Testis (tissue), 3 donors: Measurements from ENCODE around the gene PUS7L. TPM values are rescaled to one million over a fixed set of nuclear protein-coding genes. Genes with fewer than 3 reads are reported as not detected.
"Not testable (repeated sequence)": the region's sequence is repeated elsewhere in the genome, so short reads cannot be mapped to it uniquely, and the experiment has no call there.

Experiments
- DNase-seq: peaks from one replicate; pipeline ENCODE4 v3.0.0-alpha.2; 2019
- H3K27ac ChIP-seq, 2 donors: fragments of 200-600 bp; sonication (generic); one replicate each; pipeline ENCODE4 v1.5.1; 2019
- H3K27me3 ChIP-seq: fragments of 200-600 bp; sonication (generic); one replicate; pipeline ENCODE4 v1.5.1; 2019
- H3K36me3 ChIP-seq: fragments of 200-600 bp; sonication (generic); one replicate; pipeline ENCODE4 v1.5.1; 2017; ENCODE audit warnings: low read depth; ENCODE audit errors: missing control alignments
- H3K4me1 ChIP-seq: fragments of 200-600 bp; sonication (generic); one replicate; pipeline ENCODE4 v1.5.1; 2019
- H3K4me3 ChIP-seq, 2 donors: fragments of 200-600 bp; sonication (generic); one replicate each; pipeline ENCODE4 v1.5.1; 2017 to 2019
- H3K9me3 ChIP-seq: fragments of 200-600 bp; sonication (generic); one replicate; pipeline ENCODE4 v1.5.1; 2017
- CTCF ChIP-seq, 3 experiments: fragments of 450-650 bp in 2 of 3; fragments of 200-600 bp in 1 of 3; sonication (generic) in 1 of 3; IDR thresholded peaks; one replicate each; pipeline ENCODE4 v1.5.1; 2016 to 2019; ENCODE audit warnings: antibody characterized with exemption in 3 of 3, mild to moderate bottlenecking in 2 of 3, moderate library complexity in 1 of 3
- POLR2A ChIP-seq: fragments of 450-650 bp; IDR thresholded peaks from one replicate; pipeline ENCODE4 v1.6.1; 2017; ENCODE audit warnings: antibody characterized with exemption, mild to moderate bottlenecking, moderate library complexity
- WGBS, 2 donors: methylation state at CpG; one replicate each; pipeline ENCODE4 v1.1.5; 2018; 5-methylcytosine and 5-hydroxymethylcytosine counted together
- intact Hi-C: fragments of 100-400 bp; cut with DNase I; formaldehyde crosslinking; loops from one replicate; pipeline ENCODE4 v1.15.1; 2023; ENCODE audit warnings: low total_unique reads
- polyA plus RNA-seq: library from polyadenylated mRNA; stranded (reverse); fragments of 350-450 nt; fragmentation: Illumina TruSeq; extraction: RNeasy Lipid Tissue Mini Kit (QIAGEN cat#74804); gene quantifications from one replicate; pipeline ENCODE4 v1.2.3, GENCODE V29; 2014; ENCODE audit warnings: low read depth, low replicate concordance; ENCODE audit not compliant: insufficient read depth
- total RNA-seq, 2 donors: library from RNA; depleted of rRNA; stranded (reverse); fragments of >200 nt; gene quantifications; one replicate each; pipeline ENCODE4 v1.2.3, GENCODE V29; 2016

PUS7L gene
- total and polyA plus RNA-seq, 3 donors from 2014 or later: 3.0 to 11.0 (median 9.7) TPM

- Histone ChIP-seq H3K4me1 (no peaks in the 10 kb centered on the region), H3K27me3 (no peaks in the 10 kb centered on the region), H3K4me3 (no peak overlapping the region), H3K9me3 (no peaks in the 10 kb centered on the region), H3K36me3 (no peaks in the 10 kb centered on the region), H3K27ac (no peak overlapping the region)
- DNase-seq: no peak
- intact Hi-C loops: no loop called here
- peak in 1 of 3 experiments; percentile 17 for TF ChIP-seq CTCF (IDR thresholded peaks at IDR 0.05)
- no peak for TF ChIP-seq POLR2A
- 74 to 80% methylated on average over 2 of the region's 2 CpGs for WGBS, 2 donors
Measured at GRCh38 chr12:43728117-43728516, 30.5 kb downstream of the PUS7L start.

DNA sequence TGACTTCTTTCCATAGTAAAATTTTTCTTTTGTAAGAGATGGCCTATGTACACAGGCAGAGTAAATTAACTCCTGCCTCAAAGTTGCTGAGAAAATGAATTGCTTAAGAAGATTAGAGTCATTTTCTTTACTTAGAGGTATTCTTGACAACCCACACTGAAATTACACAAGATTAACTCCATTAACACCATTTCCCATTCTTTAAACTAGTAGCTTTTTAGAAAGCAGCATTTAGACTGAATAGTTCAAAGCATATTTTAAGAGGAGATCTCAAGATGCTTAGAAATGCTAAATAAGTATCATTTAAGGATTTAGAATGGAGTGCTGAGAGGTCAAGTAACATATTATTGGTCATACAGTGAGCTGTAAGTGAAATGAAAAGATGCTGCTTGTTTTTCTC lies 35.5 kb downstream of the PUS7L start:
- no peak for TF ChIP-seq POLR2A
- no peak for TF ChIP-seq CTCF (IDR thresholded peaks at IDR 0.05)
- H3K27me3 ChIP-seq: no peaks in the 10 kb centered on the region
- H3K4me1 ChIP-seq: no peaks in the 10 kb centered on the region
- intact Hi-C loops: no loop called here
- H3K27ac ChIP-seq: no peak overlapping the region
- H3K36me3 ChIP-seq: no peaks in the 10 kb centered on the region
- no peak for DNase-seq
- H3K4me3 ChIP-seq: no peak overlapping the region
- no peaks in the 10 kb centered on the region for H3K9me3 ChIP-seq

DNA sequence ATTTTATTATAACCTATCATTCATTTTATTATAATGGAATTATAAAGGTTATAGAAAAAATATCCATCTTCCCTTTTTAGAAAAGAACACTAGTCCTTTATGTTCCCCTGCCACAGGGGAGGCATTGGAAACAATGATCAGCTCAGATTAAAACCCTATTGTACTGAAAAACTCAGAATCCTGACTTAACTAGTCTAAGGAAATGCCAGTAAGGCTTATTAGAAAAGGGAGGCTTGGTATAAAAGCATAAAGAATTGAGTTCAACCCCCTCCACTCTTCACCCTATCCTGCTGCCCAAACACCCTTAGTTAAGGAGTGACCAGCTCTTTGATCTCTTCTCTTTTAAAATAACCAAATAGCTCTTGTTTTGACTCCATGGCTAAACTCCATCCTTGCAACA lies 36.0 kb downstream of the PUS7L start:
- Histone ChIP-seq H3K4me1 (no peaks in the 10 kb centered on the region), H3K27ac (no peak overlapping the region), H3K36me3 (no peaks in the 10 kb centered on the region), H3K9me3 (no peaks in the 10 kb centered on the region), H3K27me3 (no peaks in the 10 kb centered on the region), H3K4me3 (no peak overlapping the region)
- TF ChIP-seq CTCF (IDR thresholded peaks at IDR 0.05): no peak
- TF ChIP-seq POLR2A: no peak
- DNase-seq: no peak
- intact Hi-C loops: no loop called here

DNA sequence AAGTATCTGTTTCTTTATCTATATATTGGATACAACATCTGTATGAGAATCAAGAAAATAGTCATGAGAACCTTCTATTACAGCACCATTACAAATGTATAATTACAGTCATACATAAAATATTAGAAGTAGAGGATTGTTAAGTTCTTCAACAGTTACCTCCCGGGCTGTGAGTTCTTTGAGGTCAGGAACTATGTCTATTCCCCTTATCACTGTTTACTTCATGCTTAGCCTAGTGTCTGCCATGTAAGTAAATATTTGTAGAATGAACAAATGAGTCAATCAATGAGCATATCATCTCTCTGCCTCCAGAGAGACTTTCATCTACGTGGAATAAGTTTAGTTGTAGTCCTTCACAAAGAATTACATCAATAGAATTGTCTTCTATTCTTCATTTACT lies 47.2 kb downstream of the PUS7L start:
- 85 to 86% methylated on average over 2 of the region's 2 CpGs for WGBS, 2 donors
- intact Hi-C loops: no loop called here
- no peak overlapping the region for H3K4me3 ChIP-seq
- H3K27me3 ChIP-seq: no peaks in the 10 kb centered on the region
- no peaks in the 10 kb centered on the region for H3K36me3 ChIP-seq
- no peak for DNase-seq
- no peak overlapping the region for H3K27ac ChIP-seq
- TF ChIP-seq CTCF (IDR thresholded peaks at IDR 0.05) (no peak), POLR2A (no peak)
- H3K4me1 ChIP-seq: no peaks in the 10 kb centered on the region
- H3K9me3 ChIP-seq: no peaks in the 10 kb centered on the region

DNA sequence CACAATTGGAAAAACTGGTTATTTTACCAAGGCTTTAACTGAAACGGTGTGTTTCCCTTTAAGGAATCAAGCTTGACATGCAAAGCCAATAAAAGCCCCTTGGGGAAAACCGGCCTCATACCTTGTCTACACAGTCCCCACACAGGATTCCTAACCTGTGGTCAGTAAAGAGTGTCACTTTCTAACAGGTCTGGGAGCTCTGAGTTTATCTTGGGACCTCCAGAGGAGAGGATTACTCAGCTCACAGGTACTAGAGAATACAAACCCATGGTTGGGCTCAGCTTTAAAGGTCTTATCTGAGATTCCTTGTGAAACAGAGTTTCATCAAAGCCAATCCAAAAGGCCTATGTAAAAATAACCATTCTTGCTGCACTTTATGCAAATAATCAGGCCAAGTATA lies 54.8 kb downstream of the PUS7L start:
- H3K27me3 ChIP-seq, H3K4me1 ChIP-seq, H3K4me3 ChIP-seq, DNase-seq, H3K36me3 ChIP-seq, intact Hi-C loops, H3K9me3 ChIP-seq, H3K27ac ChIP-seq: not testable (repeated sequence)
- WGBS, 2 donors: 53% methylated on average over 2 of the region's 2 CpGs

DNA sequence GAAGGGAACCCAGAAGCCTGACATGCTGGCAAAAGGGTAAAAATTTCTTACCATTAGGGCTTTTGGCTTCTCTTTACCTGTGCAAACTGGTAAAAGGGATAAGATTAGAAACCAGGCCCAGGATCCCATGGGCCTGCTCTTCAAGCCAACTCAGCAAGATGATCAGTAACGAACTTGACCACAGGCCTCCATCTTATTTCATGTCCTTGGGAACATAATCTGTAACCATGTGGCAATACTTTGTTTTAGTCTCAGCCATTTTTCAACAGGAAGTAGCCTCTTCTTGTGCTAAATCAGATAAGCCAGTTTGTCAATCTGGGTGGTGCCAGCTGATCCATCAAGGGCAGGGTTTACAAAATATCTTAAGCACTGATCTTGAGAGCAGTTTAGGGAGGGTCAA lies 57.4 kb downstream of the PUS7L start:
- H3K9me3 ChIP-seq, intact Hi-C loops, H3K36me3 ChIP-seq, H3K4me3 ChIP-seq, DNase-seq, H3K27me3 ChIP-seq, H3K27ac ChIP-seq, H3K4me1 ChIP-seq: not testable (repeated sequence)
- WGBS, 2 donors: 65 to 69% methylated on average over 1 of the region's 1 CpG
